K562 (cell line): ENCODE results near the gene C12orf75. TPM values are rescaled to one million over a fixed set of nuclear protein-coding genes. Genes with fewer than 3 reads are reported as not detected.

Experiments used
- ETV5 ChIP-seq: sonication (generic); formaldehyde crosslinking; IDR thresholded peaks from 2 replicates; pipeline ENCODE4 v1.4.0; 2020; ENCODE audit warnings: low read depth, mild to moderate bottlenecking, missing genetic modification reagents
- LEF1 ChIP-seq: fragments of 450-650 bp; IDR thresholded peaks from 2 replicates; pipeline ENCODE4 v1.6.1; 2016; ENCODE audit warnings: mild to moderate bottlenecking
- MIER1 ChIP-seq: fragments of 450-650 bp; IDR thresholded peaks from 2 replicates; pipeline ENCODE4 v1.6.1; 2016; ENCODE audit warnings: antibody characterized with exemption, mild to moderate bottlenecking, low read depth
- PRMT5 ChIP-seq: sonication (generic); formaldehyde crosslinking; IDR thresholded peaks from 2 replicates; pipeline ENCODE4 v1.5.0; 2020; ENCODE audit warnings: missing genetic modification reagents
- ZNF316 ChIP-seq: fragments of 450-650 bp; IDR thresholded peaks from 2 replicates; pipeline ENCODE4 v1.6.1; 2016
- ZNF324 ChIP-seq: fragments of 250-450 bp; sonication (Bioruptor Pico); IDR thresholded peaks from 2 replicates; pipeline ENCODE4 v1.4.0; 2020; ENCODE audit warnings: mild to moderate bottlenecking
- polyA plus RNA-seq, 8 experiments: library from polyadenylated mRNA; depleted of rRNA in 4 of 8; stranded (reverse) in 5 of 8; unstranded in 3 of 8; fragments of >200 nt; fragmentation: Nextera tagmentation in 2 of 8; fragmentation: Illumina TruSeq in 1 of 8; extraction: Ambion mirVana in 2 of 8; extraction: Trizol in 1 of 8; gene quantifications; 2 replicates each; pipeline versions ENCODE4 v1.2.1 to v1.2.3, GENCODE V29; 2011 to 2014; ENCODE audit warnings: inconsistent platforms in 1 of 8, missing spikeins in 1 of 8
- total RNA-seq, 7 experiments: library from RNA; depleted of rRNA in 6 of 7; stranded (reverse); fragments of >200 nt in 6 of 7; fragmentation: Illumina TruSeq in 2 of 7; extraction: Trizol in 2 of 7; gene quantifications; 2 replicates each; pipeline versions ENCODE4 v1.2.1 to v1.2.3, GENCODE V29; 2011 to 2021; ENCODE audit warnings: low replicate concordance in 1 of 7
- TF ChIP-seq, protein P1 (sequence below): fragments of 450-650 bp; conservative IDR thresholded peaks from 2 replicates; pipeline ENCODE4 v1.6.1; 2016; ENCODE audit warnings: missing genetic modification characterization, low read depth, mild to moderate bottlenecking, control low read depth, missing compliant biosample characterization
- TF ChIP-seq, protein P2 (sequence below), 2 experiments: fragments of 450-650 bp; IDR thresholded peaks; 2 replicates each; pipeline ENCODE4 v1.6.1; 2016; ENCODE audit warnings: mild to moderate bottlenecking in 2 of 2, borderline replicate concordance in 1 of 2, low read depth in 1 of 2, moderate library complexity in 1 of 2
- TF ChIP-seq, protein P3 (sequence below): sonication (generic); formaldehyde crosslinking; IDR thresholded peaks from 2 replicates; pipeline ENCODE4 v1.5.0; 2020; ENCODE audit warnings: missing genetic modification reagents
- TF ChIP-seq, protein P4 (sequence below): IDR thresholded peaks from 3 replicates; pipeline ENCODE4 v1.6.1; 2011; ENCODE audit warnings: borderline replicate concordance, mild to moderate bottlenecking, moderate library complexity; ENCODE audit not compliant: insufficient read length; ENCODE audit errors: extremely low read depth

The C12orf75 gene
- total and polyA plus RNA-seq, 9 of the 15 experiments (the other 6 are each of a cell fraction or from before 2014, with no cell fraction given), result 0.06 to 0.82 (median 0.26) TPM; not detected in 3

DNA sequence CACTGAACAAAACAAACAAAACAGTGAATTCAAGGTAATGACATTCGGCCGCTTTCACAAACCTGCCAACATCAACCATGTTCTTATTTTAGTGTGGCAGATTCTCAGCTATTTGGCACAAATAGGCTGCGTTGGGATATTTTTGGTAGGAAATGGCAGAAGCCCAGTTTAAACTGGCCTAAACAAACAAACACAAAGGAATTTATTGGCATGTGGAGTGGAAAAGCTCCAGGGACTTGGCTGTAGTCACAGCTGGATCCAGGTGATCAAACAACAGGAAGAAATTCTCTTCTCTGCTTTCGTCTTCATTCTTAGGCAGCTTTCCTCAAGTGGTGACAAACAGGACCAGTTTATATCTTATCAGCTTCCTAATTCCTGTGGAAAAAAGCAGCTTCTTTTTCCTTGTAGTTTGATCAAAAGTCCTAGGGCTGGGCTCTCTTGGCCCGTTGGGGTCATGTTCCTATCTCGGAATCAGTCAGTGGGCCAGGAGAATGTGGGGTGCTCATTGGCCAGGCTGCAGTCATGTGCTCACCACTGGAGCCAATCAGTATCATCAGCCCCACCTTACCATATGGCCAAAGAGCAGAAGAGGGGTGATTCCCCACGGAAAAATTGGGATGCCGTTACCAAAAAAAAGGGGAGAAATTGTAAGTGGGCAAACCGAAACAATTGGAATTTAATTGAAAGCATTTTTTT lies 22.6 kb downstream of the C12orf75 start (continued):
- TF ChIP-seq, protein P1, sequence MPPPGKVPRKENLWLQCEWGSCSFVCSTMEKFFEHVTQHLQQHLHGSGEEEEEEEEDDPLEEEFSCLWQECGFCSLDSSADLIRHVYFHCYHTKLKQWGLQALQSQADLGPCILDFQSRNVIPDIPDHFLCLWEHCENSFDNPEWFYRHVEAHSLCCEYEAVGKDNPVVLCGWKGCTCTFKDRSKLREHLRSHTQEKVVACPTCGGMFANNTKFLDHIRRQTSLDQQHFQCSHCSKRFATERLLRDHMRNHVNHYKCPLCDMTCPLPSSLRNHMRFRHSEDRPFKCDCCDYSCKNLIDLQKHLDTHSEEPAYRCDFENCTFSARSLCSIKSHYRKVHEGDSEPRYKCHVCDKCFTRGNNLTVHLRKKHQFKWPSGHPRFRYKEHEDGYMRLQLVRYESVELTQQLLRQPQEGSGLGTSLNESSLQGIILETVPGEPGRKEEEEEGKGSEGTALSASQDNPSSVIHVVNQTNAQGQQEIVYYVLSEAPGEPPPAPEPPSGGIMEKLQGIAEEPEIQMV (tag), result no peak
- TF ChIP-seq PRMT5 (CRISPR knock-in tag), result no peak
- no peak for TF ChIP-seq ZNF316
- TF ChIP-seq, protein P2, sequence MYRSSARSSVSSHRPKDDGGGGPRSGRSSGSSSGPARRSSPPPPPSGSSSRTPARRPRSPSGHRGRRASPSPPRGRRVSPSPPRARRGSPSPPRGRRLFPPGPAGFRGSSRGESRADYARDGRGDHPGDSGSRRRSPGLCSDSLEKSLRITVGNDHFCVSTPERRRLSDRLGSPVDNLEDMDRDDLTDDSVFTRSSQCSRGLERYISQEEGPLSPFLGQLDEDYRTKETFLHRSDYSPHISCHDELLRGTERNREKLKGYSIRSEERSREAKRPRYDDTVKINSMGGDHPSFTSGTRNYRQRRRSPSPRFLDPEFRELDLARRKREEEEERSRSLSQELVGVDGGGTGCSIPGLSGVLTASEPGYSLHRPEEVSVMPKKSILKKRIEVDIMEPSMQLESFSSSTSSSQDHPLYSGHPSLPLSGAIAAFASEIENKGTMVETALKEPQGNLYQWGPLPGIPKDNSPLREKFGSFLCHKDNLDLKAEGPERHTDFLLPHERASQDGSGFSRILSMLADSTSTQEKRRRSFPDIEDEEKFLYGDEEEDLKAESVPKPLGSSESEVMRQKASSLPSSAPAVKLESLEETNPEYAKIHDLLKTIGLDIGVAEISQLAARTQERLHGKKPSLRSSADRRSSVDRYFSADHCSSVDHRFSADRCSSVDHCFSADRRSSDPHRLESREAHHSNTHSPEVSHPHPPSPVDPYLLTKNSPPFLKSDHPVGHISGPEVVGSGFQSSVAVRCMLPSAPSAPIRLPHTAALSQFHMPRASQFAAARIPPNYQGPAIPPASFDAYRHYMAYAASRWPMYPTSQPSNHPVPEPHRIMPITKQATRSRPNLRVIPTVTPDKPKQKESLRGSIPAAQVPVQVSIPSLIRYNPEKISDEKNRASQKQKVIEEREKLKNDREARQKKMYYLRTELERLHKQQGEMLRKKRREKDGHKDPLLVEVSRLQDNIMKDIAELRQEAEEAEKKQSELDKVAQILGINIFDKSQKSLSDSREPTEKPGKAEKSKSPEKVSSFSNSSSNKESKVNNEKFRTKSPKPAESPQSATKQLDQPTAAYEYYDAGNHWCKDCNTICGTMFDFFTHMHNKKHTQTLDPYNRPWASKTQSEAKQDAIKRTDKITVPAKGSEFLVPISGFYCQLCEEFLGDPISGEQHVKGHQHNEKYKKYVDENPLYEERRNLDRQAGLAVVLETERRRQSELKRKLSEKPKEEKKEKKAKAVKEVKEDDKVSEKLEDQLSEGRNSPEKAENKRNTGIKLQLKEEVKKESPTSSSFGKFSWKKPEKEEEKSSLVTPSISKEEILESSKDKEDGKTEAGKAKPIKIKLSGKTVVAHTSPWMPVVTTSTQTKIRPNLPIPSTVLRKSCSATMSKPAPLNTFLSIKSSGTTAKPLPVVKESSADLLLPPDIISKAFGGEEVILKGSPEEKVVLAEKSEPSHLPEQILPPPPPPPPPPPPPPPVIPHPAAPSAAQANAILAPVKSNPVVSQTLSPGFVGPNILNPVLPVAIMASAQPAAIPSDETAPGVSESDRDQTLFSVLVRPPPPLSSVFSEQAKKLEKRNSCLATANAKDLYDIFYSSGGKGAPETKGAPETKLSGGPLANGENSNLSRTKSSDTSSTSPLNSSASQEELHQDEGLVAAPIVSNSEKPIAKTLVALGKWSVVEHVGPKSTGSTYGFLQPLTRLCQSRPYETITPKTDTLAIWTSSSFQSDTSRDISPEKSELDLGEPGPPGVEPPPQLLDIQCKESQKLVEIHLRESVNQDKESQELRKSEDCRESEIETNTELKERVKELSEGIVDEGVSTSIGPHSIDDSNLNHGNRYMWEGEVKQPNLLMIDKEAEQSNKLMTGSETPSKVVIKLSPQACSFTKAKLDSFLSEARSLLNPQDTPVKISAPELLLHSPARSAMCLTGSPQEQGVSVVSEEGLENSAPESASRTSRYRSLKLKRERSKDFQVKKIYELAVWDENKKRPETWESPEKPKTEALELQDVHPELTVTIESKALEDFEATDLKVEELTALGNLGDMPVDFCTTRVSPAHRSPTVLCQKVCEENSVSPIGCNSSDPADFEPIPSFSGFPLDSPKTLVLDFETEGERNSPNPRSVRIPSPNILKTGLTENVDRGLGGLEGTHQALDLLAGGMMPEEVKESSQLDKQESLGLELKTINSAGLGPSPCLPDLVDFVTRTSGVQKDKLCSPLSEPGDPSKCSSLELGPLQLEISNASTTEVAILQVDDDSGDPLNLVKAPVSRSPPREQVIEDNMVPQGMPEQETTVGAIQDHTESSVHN (IDR thresholded peaks at IDR 0.05; ENCODE audit: borderline replicate concordance in 1 of 2, low read depth in 1 of 2), result no peak
- TF ChIP-seq MIER1, result no peak
- TF ChIP-seq, protein P3, sequence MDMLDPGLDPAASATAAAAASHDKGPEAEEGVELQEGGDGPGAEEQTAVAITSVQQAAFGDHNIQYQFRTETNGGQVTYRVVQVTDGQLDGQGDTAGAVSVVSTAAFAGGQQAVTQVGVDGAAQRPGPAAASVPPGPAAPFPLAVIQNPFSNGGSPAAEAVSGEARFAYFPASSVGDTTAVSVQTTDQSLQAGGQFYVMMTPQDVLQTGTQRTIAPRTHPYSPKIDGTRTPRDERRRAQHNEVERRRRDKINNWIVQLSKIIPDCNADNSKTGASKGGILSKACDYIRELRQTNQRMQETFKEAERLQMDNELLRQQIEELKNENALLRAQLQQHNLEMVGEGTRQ (CRISPR knock-in tag), result peak; percentile 70
- TF ChIP-seq ETV5 (CRISPR knock-in tag), result no peak
- no peak for TF ChIP-seq ZNF324
- TF ChIP-seq, protein P4, sequence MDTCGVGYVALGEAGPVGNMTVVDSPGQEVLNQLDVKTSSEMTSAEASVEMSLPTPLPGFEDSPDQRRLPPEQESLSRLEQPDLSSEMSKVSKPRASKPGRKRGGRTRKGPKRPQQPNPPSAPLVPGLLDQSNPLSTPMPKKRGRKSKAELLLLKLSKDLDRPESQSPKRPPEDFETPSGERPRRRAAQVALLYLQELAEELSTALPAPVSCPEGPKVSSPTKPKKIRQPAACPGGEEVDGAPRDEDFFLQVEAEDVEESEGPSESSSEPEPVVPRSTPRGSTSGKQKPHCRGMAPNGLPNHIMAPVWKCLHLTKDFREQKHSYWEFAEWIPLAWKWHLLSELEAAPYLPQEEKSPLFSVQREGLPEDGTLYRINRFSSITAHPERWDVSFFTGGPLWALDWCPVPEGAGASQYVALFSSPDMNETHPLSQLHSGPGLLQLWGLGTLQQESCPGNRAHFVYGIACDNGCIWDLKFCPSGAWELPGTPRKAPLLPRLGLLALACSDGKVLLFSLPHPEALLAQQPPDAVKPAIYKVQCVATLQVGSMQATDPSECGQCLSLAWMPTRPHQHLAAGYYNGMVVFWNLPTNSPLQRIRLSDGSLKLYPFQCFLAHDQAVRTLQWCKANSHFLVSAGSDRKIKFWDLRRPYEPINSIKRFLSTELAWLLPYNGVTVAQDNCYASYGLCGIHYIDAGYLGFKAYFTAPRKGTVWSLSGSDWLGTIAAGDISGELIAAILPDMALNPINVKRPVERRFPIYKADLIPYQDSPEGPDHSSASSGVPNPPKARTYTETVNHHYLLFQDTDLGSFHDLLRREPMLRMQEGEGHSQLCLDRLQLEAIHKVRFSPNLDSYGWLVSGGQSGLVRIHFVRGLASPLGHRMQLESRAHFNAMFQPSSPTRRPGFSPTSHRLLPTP, result no peak
- TF ChIP-seq LEF1, result no peak
